Right cardiac atrium (tissue), 5 donors: ENCODE measurements around the gene PMS1. TPM values are rescaled to one million over a fixed set of nuclear protein-coding genes. Genes with fewer than 3 reads are reported as not detected.

ENCODE experiments used
- ATAC-seq, 2 donors: fragments of 200-7000 bp; cut with Tn5 transposase; one replicate each; pipeline versions ENCODE4 v1.8.0 to v1.9.1; 2020; ENCODE audit warnings: moderate library complexity in 2 of 2, mild to moderate bottlenecking in 1 of 2
- DNase-seq, 3 donors: peaks; one replicate each; pipeline ENCODE4 v3.0.0-alpha.2; 2020
- H3K27ac ChIP-seq: one replicate; pipeline ENCODE4 v1.5.1; 2013; ENCODE audit warnings: mild to moderate bottlenecking, low read length, control low read depth, moderate library complexity
- H3K27me3 ChIP-seq: one replicate; pipeline ENCODE4 v1.6.1; 2013; ENCODE audit not compliant: control insufficient read depth, insufficient read depth
- H3K4me1 ChIP-seq: one replicate; pipeline ENCODE4 v1.6.1; 2013; ENCODE audit warnings: low read length; ENCODE audit not compliant: control insufficient read depth, insufficient read depth
- H3K4me3 ChIP-seq: one replicate; pipeline ENCODE4 v1.5.1; 2013; ENCODE audit warnings: low read length, control low read depth
- H3K9me3 ChIP-seq: one replicate; pipeline ENCODE4 v1.6.1; 2013; ENCODE audit warnings: low read length; ENCODE audit not compliant: control insufficient read depth
- WGBS: extraction: QIAGEN DNeasy Blood & Tissue Kit; methylation state at CpG from one replicate; pipeline ENCODE4 v1.1.7; 2013; 5-methylcytosine and 5-hydroxymethylcytosine counted together
- intact Hi-C, 4 donors: fragments of 100-400 bp; cut with DNase I; formaldehyde crosslinking; loops; one replicate each; pipeline versions ENCODE4 v1.11.0 to v1.14.0; 2022 to 2023
- polyA plus RNA-seq: library from polyadenylated mRNA; stranded (reverse); fragments of 200-250 nt; gene quantifications from one replicate; pipeline ENCODE4 v1.2.3, GENCODE V29; 2013
- total RNA-seq, 4 donors: library from RNA; stranded (reverse); fragmentation: NEBNext Ultra II Directional; extraction: Animal tissue kit (Norgen Biotek cat#: 25700); gene quantifications; one replicate each; pipeline ENCODE4 v1.2.1, GENCODE V29; 2021
- donor health status: healthy with polysubstance abuse.
- donor health status: DM: no; HTN: yes; CAD: no.
- donor health status: DM: no; HTN: no; CAD: no.
- donor health status: DM: no; HTN: yes; CAD: no; lungs with severe emphysema.
- donor health status: DM: yes; HTN: yes; CAD: no.

PMS1 gene
- total and polyA plus RNA-seq, 5 donors = 7.3 to 20.8 (median 16.4) TPM

- no peaks in the 10 kb centered on the region for H3K9me3 ChIP-seq
- DNase-seq (no peak), ATAC-seq (no peak)
- H3K4me1 ChIP-seq = no peaks in the 10 kb centered on the region
- H3K27me3 ChIP-seq = no peaks in the 10 kb centered on the region
- intact Hi-C loops = no loop called here
- H3K4me3 ChIP-seq = no peak overlapping the region
- no peak overlapping the region for H3K27ac ChIP-seq
These were observed 114.9 kb downstream of the PMS1 start for GRCh38 chr2:189899101-189899500.

GRCh38 chr2:189900726-189901125 lies 116.5 kb downstream of the PMS1 start:
- intact Hi-C loops = no loop called here
- H3K9me3 ChIP-seq = no peaks in the 10 kb centered on the region
- DNase-seq (no peak), ATAC-seq (no peak)
- no peaks in the 10 kb centered on the region for H3K4me1 ChIP-seq
- no peaks in the 10 kb centered on the region for H3K27me3 ChIP-seq
- H3K27ac ChIP-seq = no peak overlapping the region
- no peak overlapping the region for H3K4me3 ChIP-seq
- WGBS = 29% methylated on average over 5 of the region's 5 CpGs

GRCh38 chr2:189901664-189902063 lies 117.4 kb downstream of the PMS1 start:
- intact Hi-C loops = no loop called here
- Histone ChIP-seq H3K27me3 (no peaks in the 10 kb centered on the region), H3K4me3 (no peak overlapping the region), H3K4me1 (no peaks in the 10 kb centered on the region), H3K9me3 (no peaks in the 10 kb centered on the region), H3K27ac (no peak overlapping the region)
- no peak for DNase-seq
- no peak for ATAC-seq

GRCh38 chr2:189913821-189914220 lies 129.6 kb downstream of the PMS1 start:
- intact Hi-C loops = no loop called here
- Histone ChIP-seq H3K27me3 (no peaks in the 10 kb centered on the region), H3K4me3 (no peak overlapping the region), H3K27ac (no peak overlapping the region), H3K4me1 (no peaks in the 10 kb centered on the region), H3K9me3 (no peaks in the 10 kb centered on the region)
- WGBS = 52% methylated on average over 3 of the region's 3 CpGs
- DNase-seq (no peak), ATAC-seq (no peak)

GRCh38 chr2:189916651-189917050 lies 132.4 kb downstream of the PMS1 start:
- ATAC-seq = no peak
- intact Hi-C loops = no loop called here
- no peaks in the 10 kb centered on the region for H3K4me1 ChIP-seq
- H3K27me3 ChIP-seq = no peaks in the 10 kb centered on the region
- no peak for DNase-seq
- no peak overlapping the region for H3K27ac ChIP-seq
- WGBS = 88% methylated on average over 2 of the region's 2 CpGs
- H3K9me3 ChIP-seq = no peaks in the 10 kb centered on the region
- no peak overlapping the region for H3K4me3 ChIP-seq

Other genes with a start within 250 kb of the PMS1 start
- 10 to 100 TPM; 50.5 to 86.9 (median 73.9) TPM for gene SLC40A1, start 203.7 kb upstream of the PMS1 start, total RNA-seq
- gene SLC40A1, start 203.7 kb upstream of the PMS1 start, polyA plus RNA-seq = 32.2 TPM
- 10 to 100 TPM; 29.9 to 38.7 (median 31.7) TPM for gene ASNSD1, start 123.0 kb upstream of the PMS1 start, total RNA-seq
- 36.1 TPM for gene ASNSD1, start 123.0 kb upstream of the PMS1 start, polyA plus RNA-seq
- gene ANKAR, start 109.8 kb upstream of the PMS1 start, total RNA-seq = 10 to 100 TPM in 3 of 4 donors, 1 to 10 TPM in 1; 9.2 to 12.0 (median 11.0) TPM
- gene ANKAR, start 109.8 kb upstream of the PMS1 start, polyA plus RNA-seq = 2.5 TPM
- gene OSGEPL1, start 21.7 kb upstream of the PMS1 start, total RNA-seq = 10 to 100 TPM in 1 of 4 donors, 1 to 10 TPM in 3; 4.3 to 10.5 (median 9.3) TPM
- gene OSGEPL1, start 21.7 kb upstream of the PMS1 start, polyA plus RNA-seq = 8.2 TPM
- 10 to 100 TPM; 30.3 to 44.6 (median 35.2) TPM for gene ORMDL1, start 111 bp upstream of the PMS1 start, total RNA-seq
- 43.3 TPM for gene ORMDL1, start 111 bp upstream of the PMS1 start, polyA plus RNA-seq